ENCODE measurements around the gene NLRP9.

The NLRP9 gene

GRCh38 chr19:55690769-55691545, 47.2 kb downstream of the NLRP9 start:
- no peak for DNase-seq (ENCODE audit: low read depth)
- TF ChIP-seq CTCF (IDR thresholded peaks at IDR 0.05; ENCODE audit: insufficient read depth, low read depth, low read length, missing control alignments): no peak
- H3K4me3 ChIP-seq (ENCODE audit: low read depth, low read length): no peak overlapping the region

DNA sequence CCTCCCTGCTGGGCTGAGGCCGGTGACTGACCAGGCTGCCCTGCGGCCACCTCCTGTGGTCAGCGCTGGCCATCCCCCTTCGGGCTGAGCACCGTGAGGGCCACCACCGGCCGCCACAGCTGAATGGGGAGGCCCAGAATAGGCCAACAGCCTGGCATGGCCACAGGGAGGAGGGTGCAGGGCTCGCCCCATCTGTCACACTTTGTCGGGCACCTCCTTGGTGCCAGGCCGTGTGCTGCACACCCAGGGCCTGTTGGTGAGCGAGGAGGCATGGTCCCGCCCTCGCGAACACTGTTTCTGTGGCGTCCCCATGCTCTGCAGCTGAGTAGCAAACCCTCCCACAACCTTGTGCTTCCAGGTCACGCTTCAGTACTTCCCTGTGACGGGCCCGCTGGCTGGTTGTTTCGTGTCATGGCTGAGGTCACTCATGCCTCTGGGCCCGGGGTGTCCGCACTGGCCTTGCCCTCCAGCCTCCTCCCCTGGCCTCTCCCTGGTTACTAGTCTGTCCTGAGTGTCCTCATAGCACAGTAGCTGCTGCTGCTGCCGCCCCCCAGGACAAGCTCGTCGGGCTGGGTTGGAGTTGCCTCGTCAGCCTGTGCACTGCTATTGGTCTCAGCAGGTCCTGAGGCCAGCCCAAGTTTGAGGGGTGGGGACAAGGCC, 48.0 kb downstream of the NLRP9 start:
- H3K4me3 ChIP-seq (ENCODE audit: low read depth, low read length): no peak overlapping the region
- no peak for TF ChIP-seq CTCF (IDR thresholded peaks at IDR 0.05; ENCODE audit: insufficient read depth, low read depth, low read length, missing control alignments)
- no peak for DNase-seq (ENCODE audit: low read depth)

DNA sequence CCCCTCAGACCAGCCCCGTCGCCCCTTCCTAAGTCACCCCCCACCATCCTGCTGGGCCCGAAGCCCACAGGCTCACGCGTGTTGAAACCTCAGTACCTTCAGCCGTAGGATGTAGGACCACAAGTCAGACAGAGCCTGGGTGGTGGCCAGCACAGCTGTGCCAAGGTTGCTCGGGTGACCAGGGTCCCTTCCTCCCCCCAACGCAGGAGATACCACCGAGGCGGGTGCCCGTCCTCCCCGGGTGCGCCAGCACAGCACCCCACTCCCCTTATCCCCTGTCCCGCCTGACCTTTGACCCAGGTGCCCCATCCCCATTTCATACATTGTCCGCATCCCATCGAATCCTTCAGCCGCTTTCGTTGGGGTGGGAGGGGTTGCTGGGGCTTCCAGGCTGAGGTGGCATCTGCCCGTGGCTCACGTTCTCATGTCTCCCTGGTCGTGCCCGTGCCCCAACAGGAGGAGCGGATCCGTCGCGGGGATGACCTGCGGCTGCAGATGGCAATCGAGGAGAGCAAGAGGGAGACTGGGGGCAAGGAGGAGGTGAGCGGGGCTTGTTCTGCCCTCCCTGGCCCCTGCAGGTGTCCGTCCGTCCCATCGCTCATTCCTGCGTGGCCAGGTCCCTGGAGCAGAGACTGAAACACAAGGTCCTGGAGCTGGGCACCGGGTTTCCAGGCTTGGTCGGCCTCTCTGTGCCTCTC, 48.6 kb downstream of the NLRP9 start:
- no peak for DNase-seq (ENCODE audit: low read depth)
- no peak for TF ChIP-seq CTCF (IDR thresholded peaks at IDR 0.05; ENCODE audit: insufficient read depth, low read depth, low read length, missing control alignments)
- H3K4me3 ChIP-seq (ENCODE audit: low read depth, low read length): no peak overlapping the region

- no peak for DNase-seq (ENCODE audit: low read depth)
- no peak for TF ChIP-seq CTCF (IDR thresholded peaks at IDR 0.05; ENCODE audit: insufficient read depth, low read depth, low read length, missing control alignments)
These were observed 49.6 kb downstream of the NLRP9 start for GRCh38 chr19:55688422-55689218.

DNA sequence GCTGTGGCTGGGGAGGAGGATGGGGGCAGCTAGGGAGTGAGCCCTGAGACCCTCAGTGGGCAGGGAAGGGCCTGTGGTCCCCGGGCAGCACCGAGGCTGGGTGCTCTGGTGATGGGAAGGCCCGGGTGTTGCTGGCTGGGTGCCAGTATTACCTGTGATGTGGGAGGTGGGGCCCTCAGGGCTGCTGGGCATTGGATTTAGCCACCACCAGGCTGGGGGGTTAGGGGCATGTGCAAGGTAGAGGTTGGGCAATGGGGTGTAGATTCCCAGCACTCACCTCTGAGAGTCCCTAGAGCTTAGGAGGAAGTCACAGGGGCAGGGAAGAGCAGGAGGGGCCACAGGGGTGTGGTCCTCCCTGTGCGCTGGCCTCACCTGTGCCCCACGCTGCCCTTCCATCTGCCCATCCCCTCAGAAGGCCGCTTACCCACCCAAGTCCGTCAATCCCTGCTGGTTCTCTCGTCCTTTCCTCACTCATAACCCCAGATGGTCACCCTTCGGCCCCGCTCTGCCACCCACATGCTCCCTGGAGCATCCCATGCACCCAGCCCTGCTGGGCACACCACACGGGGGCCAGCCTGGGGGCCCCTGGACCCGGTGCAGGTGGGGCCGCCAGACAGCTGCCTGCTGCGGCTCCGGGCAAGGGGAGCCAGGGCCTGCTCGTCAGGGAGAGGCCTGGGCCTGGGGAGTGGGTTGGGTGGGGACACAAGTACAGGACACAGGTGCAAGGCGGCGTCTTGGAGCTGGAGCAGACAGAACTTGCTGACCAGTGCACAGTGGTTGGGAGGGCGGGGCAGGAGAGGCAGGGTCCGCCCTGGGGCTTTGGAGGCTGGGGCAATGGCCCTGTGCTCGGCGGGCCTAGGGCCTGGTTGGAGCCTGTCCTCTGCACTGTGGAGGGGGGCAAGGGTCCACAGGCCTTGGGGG, 50.7 kb downstream of the NLRP9 start:
- no peak for DNase-seq (ENCODE audit: low read depth)
- TF ChIP-seq CTCF (IDR thresholded peaks at IDR 0.05; ENCODE audit: insufficient read depth, low read depth, low read length, missing control alignments): no peak
- no peak overlapping the region for H3K4me3 ChIP-seq (ENCODE audit: low read depth, low read length)

More at GRCh38 chr19:55688422-55689218, 49.6 kb downstream of the NLRP9 start:
- no peak overlapping the region for H3K4me3 ChIP-seq (ENCODE audit: low read depth, low read length)

Data from GM12865 (cell line).